AG09309 (cell line): ENCODE data around the gene ZFHX2.

ENCODE experiments used
- DNase-seq: peaks from one replicate; pipeline ENCODE4 v3.0.0-alpha.2; 2010; ENCODE audit warnings: low read depth
- H3K4me3 ChIP-seq: 2 replicates; pipeline ENCODE4 v1.5.1; 2011; ENCODE audit warnings: mild to moderate bottlenecking, low read depth, low read length, moderate library complexity; ENCODE audit not compliant: control insufficient read depth
- CTCF ChIP-seq: IDR thresholded peaks from 2 replicates; pipeline ENCODE4 v1.5.1; 2011; ENCODE audit warnings: mild to moderate bottlenecking, low read depth, low read length, inconsistent platforms; ENCODE audit not compliant: insufficient read depth, control insufficient read depth; ENCODE audit errors: missing control alignments

ZFHX2 gene

GRCh38 chr14:23544511-23545447, 6.8 kb downstream of the ZFHX2 start:
- H3K4me3 ChIP-seq, result no peak overlapping the region
- no peak for TF ChIP-seq CTCF
- no peak for DNase-seq

- TF ChIP-seq CTCF, result no peak
These were observed 8.2 kb downstream of the ZFHX2 start for GRCh38 chr14:23543403-23543802.

GRCh38 chr14:23542261-23542660, 9.3 kb downstream of the ZFHX2 start:
- H3K4me3 ChIP-seq, result no peak overlapping the region
- TF ChIP-seq CTCF, result no peak
- no peak for DNase-seq

More at GRCh38 chr14:23543403-23543802, 8.2 kb downstream of the ZFHX2 start:
- DNase-seq, result no peak
- no peak overlapping the region for H3K4me3 ChIP-seq

GRCh38 chr14:23540141-23540469, 11.5 kb downstream of the ZFHX2 start:
- no peak for TF ChIP-seq CTCF
- no peak overlapping the region for H3K4me3 ChIP-seq
- DNase-seq, result no peak

GRCh38 chr14:23539248-23540140, 12.1 kb downstream of the ZFHX2 start:
- TF ChIP-seq CTCF, result peak; percentile 68
- no peak for DNase-seq
- H3K4me3 ChIP-seq, result no peak overlapping the region

- TF ChIP-seq CTCF, result no peak
- no peak for DNase-seq
- H3K4me3 ChIP-seq, result no peak overlapping the region
These were observed 12.8 kb downstream of the ZFHX2 start for GRCh38 chr14:23538785-23539184.
